DOHH2 (cell line): ENCODE measurements around the gene ATP6V0E1.

Source experiments
- H3F3A ChIP-seq: fragments of 200-600 bp; sonication (generic), shearing (Covaris generic); 2 replicates; pipeline ENCODE4 v1.6.0; 2016; ENCODE audit warnings: antibody characterized with exemption, mild to moderate bottlenecking; ENCODE audit not compliant: control insufficient read depth, insufficient read depth
- H3K27ac ChIP-seq: fragments of 200-600 bp; sonication (generic); 2 replicates; pipeline ENCODE4 v1.5.1; 2014; ENCODE audit warnings: low read depth, mild to moderate bottlenecking, low read length, moderate library complexity
- H3K27me3 ChIP-seq: fragments of 200-600 bp; sonication (generic); 2 replicates; pipeline ENCODE4 v1.6.1; 2014; ENCODE audit warnings: mild to moderate bottlenecking, low read length, mixed read lengths; ENCODE audit not compliant: control insufficient read depth
- H3K36me3 ChIP-seq: fragments of 200-600 bp; sonication (generic); 2 replicates; pipeline ENCODE4 v1.6.1; 2014; ENCODE audit warnings: mild to moderate bottlenecking, low read length, moderate library complexity, mixed read lengths; ENCODE audit not compliant: control insufficient read depth
- H3K4me1 ChIP-seq: fragments of 200-600 bp; sonication (generic); 2 replicates; pipeline ENCODE4 v1.6.1; 2014; ENCODE audit warnings: mild to moderate bottlenecking, low read length, mixed read lengths; ENCODE audit not compliant: control insufficient read depth
- H3K4me2 ChIP-seq: fragments of 200-600 bp; sonication (generic); 2 replicates; pipeline ENCODE4 v1.6.0; 2014; ENCODE audit warnings: mild to moderate bottlenecking, low read length, moderate library complexity
- H3K4me3 ChIP-seq: fragments of 200-600 bp; sonication (generic); 2 replicates; pipeline ENCODE4 v1.5.1; 2014; ENCODE audit warnings: mild to moderate bottlenecking, low read length, mixed read lengths
- H3K79me2 ChIP-seq: fragments of 200-600 bp; sonication (generic); 2 replicates; pipeline ENCODE4 v1.6.1; 2014; ENCODE audit warnings: mild to moderate bottlenecking, low read length, mixed read lengths; ENCODE audit not compliant: control insufficient read depth
- H3K9me2 ChIP-seq: fragments of 200-600 bp; sonication (generic); replicated peaks from 2 replicates; pipeline ENCODE4 v1.6.1; 2014; ENCODE audit warnings: mild to moderate bottlenecking, low read length, mixed read lengths; ENCODE audit not compliant: control insufficient read depth
- H3K9me3 ChIP-seq: fragments of 200-600 bp; sonication (generic); 2 replicates; pipeline ENCODE4 v1.6.1; 2014; ENCODE audit warnings: antibody characterized with exemption, low read length, mixed read lengths; ENCODE audit not compliant: control insufficient read depth, insufficient read depth
- H4K20me1 ChIP-seq: fragments of 200-600 bp; sonication (generic); 2 replicates; pipeline ENCODE4 v1.6.0; 2014; ENCODE audit warnings: low read depth, mild to moderate bottlenecking, antibody characterized with exemption, low read length, moderate library complexity; ENCODE audit not compliant: control insufficient read depth, insufficient read depth
- CTCF ChIP-seq: fragments of 200-600 bp; sonication (generic); IDR thresholded peaks from one replicate; pipeline ENCODE4 v1.5.1; 2014; ENCODE audit warnings: antibody characterized with exemption, mild to moderate bottlenecking, low read depth, low read length; ENCODE audit not compliant: poor library complexity, severe bottlenecking
- EZH2phosphoT487 ChIP-seq: fragments of 200-600 bp; sonication (generic); IDR thresholded peaks from 2 replicates; pipeline ENCODE4 v1.6.1; 2017; ENCODE audit warnings: borderline replicate concordance, mild to moderate bottlenecking, antibody characterized with exemption, low read length, moderate library complexity, mixed read lengths

The ATP6V0E1 gene

GRCh38 chr5:173039188-173039587 is 55.6 kb downstream of the ATP6V0E1 start:
- no peaks in the 10 kb centered on the region for H3K9me2 ChIP-seq
- H4K20me1 ChIP-seq = no peaks in the 10 kb centered on the region
- no peaks in the 10 kb centered on the region for H3K27me3 ChIP-seq
- H3K27ac ChIP-seq = no peak overlapping the region
- peaks cover 29% of the 10 kb centered on the region for H3K4me1 ChIP-seq
- peaks cover 23% of the 10 kb centered on the region for H3K36me3 ChIP-seq
- no peak overlapping the region for H3K4me3 ChIP-seq
- H3K79me2 ChIP-seq = peaks cover 22% of the 10 kb centered on the region
- peaks cover 19% of the 10 kb centered on the region for H3F3A ChIP-seq
- H3K4me2 ChIP-seq = no peak overlapping the region
- TF ChIP-seq CTCF (no peak), EZH2phosphoT487 (no peak)
- H3K9me3 ChIP-seq = no peaks in the 10 kb centered on the region

DNA sequence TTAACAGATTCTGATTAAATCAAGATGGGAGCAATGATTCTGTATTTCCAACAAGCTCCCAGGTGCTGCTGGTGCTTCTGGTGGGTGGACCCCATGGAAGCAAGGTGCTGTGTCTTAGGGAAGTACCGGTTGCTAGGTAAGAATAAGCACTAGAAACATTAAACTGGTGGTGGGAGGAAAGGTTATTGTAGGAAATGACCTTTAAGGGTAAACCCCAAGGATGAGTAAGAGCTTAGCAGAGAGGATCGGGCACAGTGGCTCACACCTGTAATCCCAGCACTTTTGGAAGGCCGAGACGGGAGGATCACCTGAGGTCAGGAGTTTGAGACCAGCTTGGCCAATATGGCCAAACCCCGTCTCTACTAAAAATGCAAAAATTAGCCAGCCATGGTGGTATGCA is 56.4 kb downstream of the ATP6V0E1 start:
- no peaks in the 10 kb centered on the region for H4K20me1 ChIP-seq
- no peak overlapping the region for H3K4me2 ChIP-seq
- no peak for TF ChIP-seq CTCF
- no peak for TF ChIP-seq EZH2phosphoT487

DNA sequence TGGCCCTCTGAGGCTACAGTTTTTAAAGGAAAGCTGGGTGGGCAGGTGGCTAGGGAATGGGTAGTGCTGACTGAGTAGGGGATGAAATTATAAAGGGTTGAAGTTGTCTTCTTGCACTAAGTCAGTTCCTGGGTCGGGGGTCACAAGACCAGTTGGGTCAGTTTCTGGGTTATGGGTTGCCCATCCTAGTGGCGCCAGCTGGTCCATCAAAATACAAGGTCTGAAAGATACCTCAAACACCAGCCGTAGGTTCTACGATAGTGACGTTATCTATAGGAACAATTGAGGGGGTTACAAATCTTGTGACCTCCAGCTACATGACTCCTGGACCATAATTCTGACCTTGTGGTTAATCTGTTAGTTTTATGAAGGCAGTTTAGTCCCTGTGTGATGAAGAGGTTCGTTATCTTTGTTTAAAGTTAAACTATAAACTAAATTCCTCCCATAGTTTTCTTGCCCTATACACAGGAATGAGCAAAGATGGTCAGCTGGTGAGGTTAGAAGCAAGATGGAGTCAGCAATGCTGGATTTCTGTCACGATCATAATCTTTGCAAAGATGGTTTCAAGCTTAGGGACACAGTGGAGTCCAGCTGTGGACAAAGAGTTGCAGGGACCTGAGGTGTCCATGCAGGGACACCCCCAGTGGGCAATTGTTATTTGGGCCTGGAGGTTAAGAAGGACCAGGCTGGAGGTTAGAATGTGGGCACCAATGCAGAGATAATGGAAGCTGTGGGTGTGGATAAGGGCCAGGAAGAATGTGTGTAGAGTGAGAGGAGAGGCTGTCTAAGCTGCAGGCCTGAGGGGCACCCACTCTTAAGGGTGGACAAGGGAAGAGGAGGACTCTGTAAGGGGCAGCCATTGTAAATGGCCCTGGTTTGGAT is 58.6 kb downstream of the ATP6V0E1 start:
- H4K20me1 ChIP-seq = no peaks in the 10 kb centered on the region
- no peak overlapping the region for H3K4me2 ChIP-seq
- no peaks in the 10 kb centered on the region; the same call in 1 of the 2 replicates for H3K4me1 ChIP-seq
- peaks cover 7% of the 10 kb centered on the region for H3F3A ChIP-seq
- peaks cover under 1% of the 10 kb centered on the region; the same call in 1 of the 2 replicates for H3K79me2 ChIP-seq
- no peak overlapping the region for H3K4me3 ChIP-seq
- peaks cover under 1% of the 10 kb centered on the region for H3K36me3 ChIP-seq
- H3K9me3 ChIP-seq = no peaks in the 10 kb centered on the region
- H3K9me2 ChIP-seq = no peaks in the 10 kb centered on the region
- no peaks in the 10 kb centered on the region for H3K27me3 ChIP-seq
- no peak for TF ChIP-seq EZH2phosphoT487
- no peak for TF ChIP-seq CTCF
- H3K27ac ChIP-seq = no peak overlapping the region

More for the DNA sequence above, 56.4 kb downstream of the ATP6V0E1 start:
- Histone ChIP-seq H3K27ac (no peak overlapping the region), H3K9me3 (no peaks in the 10 kb centered on the region), H3K27me3 (no peaks in the 10 kb centered on the region), H3K4me1 (peaks cover 21% of the 10 kb centered on the region), H3K9me2 (no peaks in the 10 kb centered on the region), H3K36me3 (peaks cover 18% of the 10 kb centered on the region), H3F3A (peaks cover 14% of the 10 kb centered on the region), H3K79me2 (peaks cover 14% of the 10 kb centered on the region), H3K4me3 (no peak overlapping the region)
